WTC11 (cell line): ENCODE measurements around the gene RNF169. TPM values are rescaled to one million over a fixed set of nuclear protein-coding genes. Genes with fewer than 3 reads are reported as not detected.

ENCODE experiments used
- ATAC-seq: fragments of 200-7000 bp; cut with Tn5 transposase; 2 replicates; pipeline ENCODE4 v1.10.0; 2021; ENCODE audit warnings: mild to moderate bottlenecking, moderate library complexity
- CTCF ChIA-PET: fragments of 300-600 bp; sonication (Branson Sonifier 250); formaldehyde crosslinking; loops from one replicate; lab custom pipeline; 2021; ENCODE audit warnings: antibody characterized with exemption; lab: Charles Lee
- POLR2A ChIA-PET: fragments of 350-600 bp; sonication (Branson Sonifier 250); formaldehyde crosslinking; loops from one replicate; lab custom pipeline; 2021; ENCODE audit warnings: antibody characterized with exemption; lab: Charles Lee
- DNase-seq: peaks from one replicate; pipeline ENCODE4 v3.0.0; 2021; ENCODE audit warnings: low spot score
- H3K27ac Mint-ChIP-seq: 2 replicates; pipeline ENCODE4 v1.8.0; 2021; ENCODE audit warnings: mixed read lengths
- H3K27me3 Mint-ChIP-seq: 2 replicates; pipeline ENCODE4 v1.8.0; 2021; ENCODE audit warnings: low read depth, mild to moderate bottlenecking, moderate library complexity, mixed read lengths
- H3K36me3 Mint-ChIP-seq: 2 replicates; pipeline ENCODE4 v1.8.0; 2021; ENCODE audit warnings: mixed read lengths
- H3K4me1 Mint-ChIP-seq: 2 replicates; pipeline ENCODE4 v1.8.0; 2022; ENCODE audit warnings: mixed read lengths
- H3K4me3 Mint-ChIP-seq: 2 replicates; pipeline ENCODE4 v1.8.0; 2021; ENCODE audit warnings: mild to moderate bottlenecking, moderate library complexity, mixed read lengths
- H3K9me3 Mint-ChIP-seq: 2 replicates; pipeline ENCODE4 v1.8.0; 2021; ENCODE audit warnings: mixed read lengths
- ATF1 ChIP-seq: sonication (generic); formaldehyde crosslinking; IDR thresholded peaks from 2 replicates; pipeline ENCODE4 v1.8.1; 2023; ENCODE audit warnings: mild to moderate bottlenecking, moderate library complexity, missing genetic modification reagents
- EMX1 ChIP-seq: fragments of 250-450 bp; sonication (Bioruptor Pico); IDR thresholded peaks from 2 replicates; pipeline ENCODE4 v1.8.0; 2021; ENCODE audit warnings: mild to moderate bottlenecking
- GABPB1 ChIP-seq: sonication (generic); formaldehyde crosslinking; IDR thresholded peaks from 2 replicates; pipeline ENCODE4 v1.8.1; 2023; ENCODE audit warnings: mild to moderate bottlenecking, missing genetic modification reagents
- PRRX2 ChIP-seq: fragments of 250-450 bp; sonication (Bioruptor Pico); IDR thresholded peaks from 2 replicates; pipeline ENCODE4 v1.8.0; 2021; ENCODE audit warnings: mild to moderate bottlenecking
- SMAD3 ChIP-seq: sonication (generic); formaldehyde crosslinking; IDR thresholded peaks from 2 replicates; pipeline ENCODE4 v1.8.0; 2022; ENCODE audit warnings: missing genetic modification reagents, mild to moderate bottlenecking, borderline replicate concordance
- SMAD4 ChIP-seq: sonication (generic); formaldehyde crosslinking; IDR thresholded peaks from 2 replicates; pipeline ENCODE4 v1.8.0; 2022; ENCODE audit warnings: mild to moderate bottlenecking, missing genetic modification reagents
- SOX15 ChIP-seq: fragments of 250-450 bp; sonication (Bioruptor Pico); IDR thresholded peaks from 2 replicates; pipeline ENCODE4 v1.9.0; 2021; ENCODE audit warnings: mild to moderate bottlenecking
- TCF7 ChIP-seq: sonication (generic); formaldehyde crosslinking; IDR thresholded peaks from 2 replicates; pipeline ENCODE4 v1.8.0; 2022; ENCODE audit warnings: mild to moderate bottlenecking, low read depth, missing genetic modification reagents, moderate library complexity
- TP53 ChIP-seq: sonication (generic); formaldehyde crosslinking; IDR thresholded peaks from 2 replicates; pipeline ENCODE4 v1.8.1; 2023; ENCODE audit warnings: mild to moderate bottlenecking, missing genetic modification reagents
- ZNF121 ChIP-seq: sonication (generic); formaldehyde crosslinking; IDR thresholded peaks from 2 replicates; pipeline ENCODE4 v1.8.0; 2023; ENCODE audit warnings: missing genetic modification reagents
- ZNF396 ChIP-seq: fragments of 250-450 bp; sonication (Bioruptor Pico); IDR thresholded peaks from 2 replicates; pipeline ENCODE4 v1.8.0; 2021; ENCODE audit warnings: mild to moderate bottlenecking, moderate library complexity, borderline replicate concordance
- ZNF423 ChIP-seq: fragments of 250-450 bp; sonication (Bioruptor Pico); IDR thresholded peaks from 2 replicates; pipeline ENCODE4 v2.1.2; 2022; ENCODE audit warnings: mild to moderate bottlenecking, moderate library complexity
- total RNA-seq: library from RNA; stranded (reverse); gene quantifications from 3 replicates; pipeline ENCODE4 v1.2.3, GENCODE V29; 2021
- TF ChIP-seq, protein P1 (sequence below): sonication (generic); formaldehyde crosslinking; IDR thresholded peaks from 2 replicates; pipeline ENCODE4 v1.8.1; 2023; ENCODE audit warnings: mild to moderate bottlenecking, missing genetic modification reagents, moderate library complexity
- TF ChIP-seq, protein P2 (sequence below): fragments of 250-450 bp; sonication (Bioruptor Pico); IDR thresholded peaks from 2 replicates; pipeline ENCODE4 v1.9.0; 2021; ENCODE audit warnings: mild to moderate bottlenecking
- TF ChIP-seq, protein P3 (sequence below): fragments of 250-450 bp; sonication (Bioruptor Pico); IDR thresholded peaks from 2 replicates; pipeline ENCODE4 v1.8.0; 2021; ENCODE audit warnings: mild to moderate bottlenecking
- TF ChIP-seq, protein P4 (sequence below): sonication (generic); formaldehyde crosslinking; IDR thresholded peaks from 2 replicates; pipeline ENCODE4 v1.8.0; 2022; ENCODE audit warnings: mild to moderate bottlenecking, missing genetic modification reagents
- TF ChIP-seq, protein P5 (sequence below): sonication (generic); formaldehyde crosslinking; IDR thresholded peaks from 2 replicates; pipeline ENCODE4 v1.8.1; 2023; ENCODE audit warnings: mild to moderate bottlenecking, missing genetic modification reagents
- TF ChIP-seq, protein P6 (sequence below): sonication (generic); formaldehyde crosslinking; IDR thresholded peaks from 2 replicates; pipeline ENCODE4 v1.8.0; 2023; ENCODE audit warnings: mild to moderate bottlenecking, missing genetic modification reagents

Gene RNF169
- total RNA-seq, 1 experiment from 2014 or later: 13.6 TPM

DNA sequence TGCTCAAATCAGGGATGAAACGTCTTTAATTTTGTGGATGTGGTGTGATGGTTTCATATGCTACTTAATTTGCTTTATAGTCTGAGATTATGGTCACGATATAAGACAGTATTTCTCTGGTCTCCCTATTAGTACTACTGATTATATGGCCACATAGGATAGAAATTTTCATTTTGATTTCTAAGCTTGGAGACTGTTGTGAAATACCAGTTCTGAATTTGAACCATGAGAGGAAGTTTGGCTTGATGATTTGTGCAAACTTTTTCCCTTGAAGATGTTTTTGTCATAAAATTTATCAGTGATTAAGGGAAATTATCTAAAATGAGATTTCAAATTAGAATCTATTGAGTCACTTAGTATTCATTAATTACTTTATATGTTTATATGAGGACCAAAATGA, 2.7 kb downstream of the RNF169 start (continued):
- TF ChIP-seq, protein P1, sequence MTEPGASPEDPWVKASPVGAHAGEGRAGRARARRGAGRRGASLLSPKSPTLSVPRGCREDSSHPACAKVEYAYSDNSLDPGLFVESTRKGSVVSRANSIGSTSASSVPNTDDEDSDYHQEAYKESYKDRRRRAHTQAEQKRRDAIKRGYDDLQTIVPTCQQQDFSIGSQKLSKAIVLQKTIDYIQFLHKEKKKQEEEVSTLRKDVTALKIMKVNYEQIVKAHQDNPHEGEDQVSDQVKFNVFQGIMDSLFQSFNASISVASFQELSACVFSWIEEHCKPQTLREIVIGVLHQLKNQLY (CRISPR knock-in tag): no peak
- TF ChIP-seq SOX15 (CRISPR knock-in tag) (no peak), GABPB1 (CRISPR knock-in tag) (no peak), ATF1 (no peak)
- TF ChIP-seq, protein P2, sequence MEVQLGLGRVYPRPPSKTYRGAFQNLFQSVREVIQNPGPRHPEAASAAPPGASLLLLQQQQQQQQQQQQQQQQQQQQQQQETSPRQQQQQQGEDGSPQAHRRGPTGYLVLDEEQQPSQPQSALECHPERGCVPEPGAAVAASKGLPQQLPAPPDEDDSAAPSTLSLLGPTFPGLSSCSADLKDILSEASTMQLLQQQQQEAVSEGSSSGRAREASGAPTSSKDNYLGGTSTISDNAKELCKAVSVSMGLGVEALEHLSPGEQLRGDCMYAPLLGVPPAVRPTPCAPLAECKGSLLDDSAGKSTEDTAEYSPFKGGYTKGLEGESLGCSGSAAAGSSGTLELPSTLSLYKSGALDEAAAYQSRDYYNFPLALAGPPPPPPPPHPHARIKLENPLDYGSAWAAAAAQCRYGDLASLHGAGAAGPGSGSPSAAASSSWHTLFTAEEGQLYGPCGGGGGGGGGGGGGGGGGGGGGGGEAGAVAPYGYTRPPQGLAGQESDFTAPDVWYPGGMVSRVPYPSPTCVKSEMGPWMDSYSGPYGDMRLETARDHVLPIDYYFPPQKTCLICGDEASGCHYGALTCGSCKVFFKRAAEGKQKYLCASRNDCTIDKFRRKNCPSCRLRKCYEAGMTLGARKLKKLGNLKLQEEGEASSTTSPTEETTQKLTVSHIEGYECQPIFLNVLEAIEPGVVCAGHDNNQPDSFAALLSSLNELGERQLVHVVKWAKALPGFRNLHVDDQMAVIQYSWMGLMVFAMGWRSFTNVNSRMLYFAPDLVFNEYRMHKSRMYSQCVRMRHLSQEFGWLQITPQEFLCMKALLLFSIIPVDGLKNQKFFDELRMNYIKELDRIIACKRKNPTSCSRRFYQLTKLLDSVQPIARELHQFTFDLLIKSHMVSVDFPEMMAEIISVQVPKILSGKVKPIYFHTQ (CRISPR knock-in tag): no peak
- TF ChIP-seq, protein P3, sequence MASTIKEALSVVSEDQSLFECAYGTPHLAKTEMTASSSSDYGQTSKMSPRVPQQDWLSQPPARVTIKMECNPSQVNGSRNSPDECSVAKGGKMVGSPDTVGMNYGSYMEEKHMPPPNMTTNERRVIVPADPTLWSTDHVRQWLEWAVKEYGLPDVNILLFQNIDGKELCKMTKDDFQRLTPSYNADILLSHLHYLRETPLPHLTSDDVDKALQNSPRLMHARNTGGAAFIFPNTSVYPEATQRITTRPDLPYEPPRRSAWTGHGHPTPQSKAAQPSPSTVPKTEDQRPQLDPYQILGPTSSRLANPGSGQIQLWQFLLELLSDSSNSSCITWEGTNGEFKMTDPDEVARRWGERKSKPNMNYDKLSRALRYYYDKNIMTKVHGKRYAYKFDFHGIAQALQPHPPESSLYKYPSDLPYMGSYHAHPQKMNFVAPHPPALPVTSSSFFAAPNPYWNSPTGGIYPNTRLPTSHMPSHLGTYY: no peak

DNA sequence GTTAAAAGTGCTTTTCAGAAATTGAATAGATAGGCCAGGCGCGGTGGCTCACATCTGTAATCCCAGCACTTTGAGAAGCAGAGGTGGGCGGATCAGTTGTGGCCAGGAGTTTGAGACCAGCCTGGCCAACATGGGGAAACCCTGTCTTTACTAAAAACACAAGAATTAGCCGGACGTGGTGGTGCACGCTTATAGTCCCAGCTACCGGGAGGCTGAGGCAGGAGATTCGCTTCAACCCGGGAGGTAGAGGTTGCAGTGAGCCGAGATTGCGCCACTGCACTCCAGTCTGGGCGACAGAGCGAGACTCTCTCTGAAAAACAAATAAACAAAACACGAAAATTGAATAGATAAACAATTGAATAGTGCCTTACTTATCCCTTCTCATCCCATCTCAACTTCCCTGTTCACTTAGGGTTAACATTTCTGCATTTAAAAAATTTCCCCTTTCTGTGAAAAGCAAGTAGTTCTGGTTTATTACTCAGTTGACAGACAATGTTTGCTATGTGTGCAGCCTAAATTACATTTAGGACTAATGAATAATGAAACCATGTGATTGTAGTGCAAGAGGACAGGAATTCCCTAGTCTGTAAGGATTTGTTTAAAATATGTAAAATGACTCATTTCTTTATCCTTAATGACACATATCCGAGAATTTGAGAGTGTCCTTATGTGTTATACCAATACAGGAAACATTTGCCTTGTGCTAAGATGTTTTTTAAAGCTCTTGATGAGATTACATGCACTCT, 6.0 kb downstream of the RNF169 start:
- peak overlapping the region; percentile 50; the same call in 1 of the 2 replicates for H3K27ac Mint-ChIP-seq
- no peak overlapping the region for H3K4me3 Mint-ChIP-seq
- CTCF ChIA-PET: interaction anchor here (0.6 kb wide), 1 partner anchor 1304 kb away, joined by 3 read pairs; no protein-coding TSS in a partner anchor
- ATAC-seq (no peak), DNase-seq (no peak)
- H3K27me3 Mint-ChIP-seq: no peaks in the 10 kb centered on the region
- no peak for TF ChIP-seq SMAD3
- no peak for TF ChIP-seq EMX1
- TF ChIP-seq TCF7 (CRISPR knock-in tag): no peak
- TF ChIP-seq ZNF121 (CRISPR knock-in tag): 0 out of 2 replicates have a peak, but pooled peaks have one; percentile 38
- no peak for TF ChIP-seq TP53 (CRISPR knock-in tag)
- no peak for TF ChIP-seq SMAD4 (CRISPR knock-in tag)
- no peak for TF ChIP-seq ZNF423 (CRISPR knock-in tag)
- H3K4me1 Mint-ChIP-seq: peaks cover 37% of the 10 kb centered on the region
- POLR2A ChIA-PET: interaction anchor here (0.6 to 0.7 kb wide), 2 partner anchors 604 to 647 kb away, joined by 3 to 4 read pairs; no protein-coding TSS in a partner anchor
- H3K9me3 Mint-ChIP-seq: peaks cover 5% of the 10 kb centered on the region
- peaks cover 5% of the 10 kb centered on the region for H3K36me3 Mint-ChIP-seq

DNA sequence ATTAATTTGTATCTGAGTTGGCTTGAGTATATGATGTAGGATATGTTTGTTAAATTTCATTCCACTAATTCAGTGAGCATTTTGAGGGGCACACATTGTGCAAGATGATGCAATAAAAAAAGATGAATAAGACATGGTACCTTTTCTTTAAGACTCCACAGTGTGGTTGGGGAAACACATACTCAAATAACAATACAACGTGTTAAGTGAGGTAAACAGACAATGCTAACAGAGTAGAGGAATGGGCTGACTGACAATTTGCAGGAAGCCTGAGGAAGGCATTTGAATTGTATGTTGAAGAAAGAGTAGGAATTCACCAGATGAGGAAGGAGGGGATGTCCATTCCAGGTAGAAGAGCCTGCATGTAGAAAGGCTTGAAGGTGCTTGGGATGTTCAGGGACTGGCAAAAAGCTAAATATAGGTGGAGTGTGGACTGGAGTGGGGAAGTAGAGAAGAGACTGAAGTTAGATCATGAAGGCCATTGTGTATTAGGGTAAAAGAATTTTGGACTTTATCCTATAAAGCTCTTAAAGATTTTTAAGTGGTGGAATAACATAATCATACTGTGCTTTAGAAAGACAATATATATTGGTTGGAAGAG, 6.8 kb downstream of the RNF169 start:
- CTCF ChIA-PET: interaction anchor here (0.6 to 1.0 kb wide), 2 partner anchors 16 to 53 kb away, joined by 3 read pairs; no protein-coding TSS in a partner anchor
- POLR2A ChIA-PET: interaction anchor here (0.6 to 0.7 kb wide), 2 partner anchors 605 to 648 kb away, joined by 3 to 4 read pairs; no protein-coding TSS in a partner anchor
- Mint-ChIP-seq H3K4me1 (peaks cover 32% of the 10 kb centered on the region), H3K27me3 (no peaks in the 10 kb centered on the region), H3K4me3 (peak overlapping the region; percentile 10; the same call in 1 of the 2 replicates), H3K36me3 (peaks cover 5% of the 10 kb centered on the region), H3K27ac (peak overlapping the region; percentile 50), H3K9me3 (peaks cover 5% of the 10 kb centered on the region)
- no peak for DNase-seq
- ATAC-seq: peak; percentile 94
- TF ChIP-seq, protein P4, sequence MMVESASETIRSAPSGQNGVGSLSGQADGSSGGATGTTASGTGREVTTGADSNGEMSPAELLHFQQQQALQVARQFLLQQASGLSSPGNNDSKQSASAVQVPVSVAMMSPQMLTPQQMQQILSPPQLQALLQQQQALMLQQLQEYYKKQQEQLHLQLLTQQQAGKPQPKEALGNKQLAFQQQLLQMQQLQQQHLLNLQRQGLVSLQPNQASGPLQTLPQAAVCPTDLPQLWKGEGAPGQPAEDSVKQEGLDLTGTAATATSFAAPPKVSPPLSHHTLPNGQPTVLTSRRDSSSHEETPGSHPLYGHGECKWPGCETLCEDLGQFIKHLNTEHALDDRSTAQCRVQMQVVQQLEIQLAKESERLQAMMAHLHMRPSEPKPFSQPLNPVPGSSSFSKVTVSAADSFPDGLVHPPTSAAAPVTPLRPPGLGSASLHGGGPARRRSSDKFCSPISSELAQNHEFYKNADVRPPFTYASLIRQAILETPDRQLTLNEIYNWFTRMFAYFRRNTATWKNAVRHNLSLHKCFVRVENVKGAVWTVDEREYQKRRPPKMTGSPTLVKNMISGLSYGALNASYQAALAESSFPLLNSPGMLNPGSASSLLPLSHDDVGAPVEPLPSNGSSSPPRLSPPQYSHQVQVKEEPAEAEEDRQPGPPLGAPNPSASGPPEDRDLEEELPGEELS (CRISPR knock-in tag): no peak
- no peak for TF ChIP-seq SMAD3
- TF ChIP-seq, protein P5, sequence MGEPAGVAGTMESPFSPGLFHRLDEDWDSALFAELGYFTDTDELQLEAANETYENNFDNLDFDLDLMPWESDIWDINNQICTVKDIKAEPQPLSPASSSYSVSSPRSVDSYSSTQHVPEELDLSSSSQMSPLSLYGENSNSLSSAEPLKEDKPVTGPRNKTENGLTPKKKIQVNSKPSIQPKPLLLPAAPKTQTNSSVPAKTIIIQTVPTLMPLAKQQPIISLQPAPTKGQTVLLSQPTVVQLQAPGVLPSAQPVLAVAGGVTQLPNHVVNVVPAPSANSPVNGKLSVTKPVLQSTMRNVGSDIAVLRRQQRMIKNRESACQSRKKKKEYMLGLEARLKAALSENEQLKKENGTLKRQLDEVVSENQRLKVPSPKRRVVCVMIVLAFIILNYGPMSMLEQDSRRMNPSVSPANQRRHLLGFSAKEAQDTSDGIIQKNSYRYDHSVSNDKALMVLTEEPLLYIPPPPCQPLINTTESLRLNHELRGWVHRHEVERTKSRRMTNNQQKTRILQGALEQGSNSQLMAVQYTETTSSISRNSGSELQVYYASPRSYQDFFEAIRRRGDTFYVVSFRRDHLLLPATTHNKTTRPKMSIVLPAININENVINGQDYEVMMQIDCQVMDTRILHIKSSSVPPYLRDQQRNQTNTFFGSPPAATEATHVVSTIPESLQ (CRISPR knock-in tag): no peak
- no peak for TF ChIP-seq ZNF396 (CRISPR knock-in tag)
- no peak for TF ChIP-seq PRRX2 (CRISPR knock-in tag)
- TF ChIP-seq, protein P6, sequence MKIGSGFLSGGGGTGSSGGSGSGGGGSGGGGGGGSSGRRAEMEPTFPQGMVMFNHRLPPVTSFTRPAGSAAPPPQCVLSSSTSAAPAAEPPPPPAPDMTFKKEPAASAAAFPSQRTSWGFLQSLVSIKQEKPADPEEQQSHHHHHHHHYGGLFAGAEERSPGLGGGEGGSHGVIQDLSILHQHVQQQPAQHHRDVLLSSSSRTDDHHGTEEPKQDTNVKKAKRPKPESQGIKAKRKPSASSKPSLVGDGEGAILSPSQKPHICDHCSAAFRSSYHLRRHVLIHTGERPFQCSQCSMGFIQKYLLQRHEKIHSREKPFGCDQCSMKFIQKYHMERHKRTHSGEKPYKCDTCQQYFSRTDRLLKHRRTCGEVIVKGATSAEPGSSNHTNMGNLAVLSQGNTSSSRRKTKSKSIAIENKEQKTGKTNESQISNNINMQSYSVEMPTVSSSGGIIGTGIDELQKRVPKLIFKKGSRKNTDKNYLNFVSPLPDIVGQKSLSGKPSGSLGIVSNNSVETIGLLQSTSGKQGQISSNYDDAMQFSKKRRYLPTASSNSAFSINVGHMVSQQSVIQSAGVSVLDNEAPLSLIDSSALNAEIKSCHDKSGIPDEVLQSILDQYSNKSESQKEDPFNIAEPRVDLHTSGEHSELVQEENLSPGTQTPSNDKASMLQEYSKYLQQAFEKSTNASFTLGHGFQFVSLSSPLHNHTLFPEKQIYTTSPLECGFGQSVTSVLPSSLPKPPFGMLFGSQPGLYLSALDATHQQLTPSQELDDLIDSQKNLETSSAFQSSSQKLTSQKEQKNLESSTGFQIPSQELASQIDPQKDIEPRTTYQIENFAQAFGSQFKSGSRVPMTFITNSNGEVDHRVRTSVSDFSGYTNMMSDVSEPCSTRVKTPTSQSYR: no peak
